Ishikawa (cell line): ENCODE measurements around the gene MUC5AC.

Experiments
- CEBPB ChIP-seq: IDR thresholded peaks from 2 replicates; pipeline ENCODE4 v1.6.1; 2012
- CREB1 ChIP-seq: IDR thresholded peaks from 2 replicates; pipeline ENCODE4 v1.6.1; 2012; ENCODE audit warnings: low read depth
- EGR1 ChIP-seq: IDR thresholded peaks from 2 replicates; pipeline ENCODE4 v1.6.1; 2012
- EP300 ChIP-seq: IDR thresholded peaks from 2 replicates; pipeline ENCODE4 v1.6.1; 2012; ENCODE audit warnings: borderline replicate concordance
- FOXM1 ChIP-seq: IDR thresholded peaks from 2 replicates; pipeline ENCODE4 v1.6.1; 2012; ENCODE audit warnings: low read depth, borderline replicate concordance
- NFIC ChIP-seq: IDR thresholded peaks from 2 replicates; pipeline ENCODE4 v1.6.1; 2012
- RAD21 ChIP-seq: IDR thresholded peaks from 2 replicates; pipeline ENCODE4 v1.6.1; 2012; ENCODE audit warnings: low read depth
- TAF1 ChIP-seq: IDR thresholded peaks from 2 replicates; pipeline ENCODE4 v1.6.1; 2012; ENCODE audit warnings: low read depth, mild to moderate bottlenecking
- TCF12 ChIP-seq: IDR thresholded peaks from 2 replicates; pipeline ENCODE4 v1.6.1; 2012; ENCODE audit warnings: low read depth
- TEAD4 ChIP-seq: IDR thresholded peaks from 2 replicates; pipeline ENCODE4 v1.6.1; 2012
- YY1 ChIP-seq: IDR thresholded peaks from 2 replicates; pipeline ENCODE4 v1.6.1; 2012; ENCODE audit warnings: low read depth
- ZBTB7A ChIP-seq: IDR thresholded peaks from 2 replicates; pipeline ENCODE4 v1.6.1; 2012; ENCODE audit warnings: low read depth
- TF ChIP-seq, protein P1 (sequence below): IDR thresholded peaks from 2 replicates; pipeline ENCODE4 v1.6.1; 2012
- TF ChIP-seq, protein P2 (sequence below): IDR thresholded peaks from 2 replicates; pipeline ENCODE4 v1.6.1; 2012; ENCODE audit warnings: low read depth, mild to moderate bottlenecking
- TF ChIP-seq, protein P3 (sequence below): IDR thresholded peaks from 2 replicates; pipeline ENCODE4 v1.6.1; 2012

The MUC5AC gene

DNA sequence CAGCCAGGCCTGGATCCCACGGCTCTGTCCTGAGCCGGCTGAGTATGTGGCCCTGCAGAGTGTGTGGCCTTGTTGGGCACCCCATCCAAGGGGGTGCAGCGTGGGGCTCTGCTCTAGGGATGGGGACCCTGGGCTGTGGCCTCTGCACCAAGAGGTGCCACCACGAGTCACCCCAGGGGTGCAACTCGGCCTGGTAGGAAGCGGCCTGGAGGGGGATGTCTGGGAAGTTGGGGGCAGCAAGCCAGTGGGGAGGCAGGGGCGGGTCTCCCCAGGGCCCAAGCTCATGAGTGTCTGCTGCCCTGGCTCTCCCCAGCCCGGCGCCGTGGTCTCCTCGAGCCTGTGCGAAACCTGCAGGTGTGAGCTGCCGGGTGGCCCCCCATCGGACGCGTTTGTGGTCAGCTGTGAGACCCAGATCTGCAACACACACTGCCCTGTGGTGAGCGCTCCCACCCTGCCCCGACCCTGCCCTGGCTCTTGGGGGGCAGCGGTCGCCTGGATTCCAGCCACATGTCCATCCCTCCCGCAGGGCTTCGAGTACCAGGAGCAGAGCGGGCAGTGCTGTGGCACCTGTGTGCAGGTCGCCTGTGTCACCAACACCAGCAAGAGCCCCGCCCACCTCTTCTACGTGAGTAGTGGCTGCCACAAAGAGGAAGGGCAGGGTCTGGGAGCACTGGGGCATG is 40.9 kb downstream of the MUC5AC start:
- no peak for TF ChIP-seq FOXM1
- TF ChIP-seq TCF12 = no peak
- TF ChIP-seq NFIC = no peak
- no peak for TF ChIP-seq TEAD4
- TF ChIP-seq, protein P1, sequence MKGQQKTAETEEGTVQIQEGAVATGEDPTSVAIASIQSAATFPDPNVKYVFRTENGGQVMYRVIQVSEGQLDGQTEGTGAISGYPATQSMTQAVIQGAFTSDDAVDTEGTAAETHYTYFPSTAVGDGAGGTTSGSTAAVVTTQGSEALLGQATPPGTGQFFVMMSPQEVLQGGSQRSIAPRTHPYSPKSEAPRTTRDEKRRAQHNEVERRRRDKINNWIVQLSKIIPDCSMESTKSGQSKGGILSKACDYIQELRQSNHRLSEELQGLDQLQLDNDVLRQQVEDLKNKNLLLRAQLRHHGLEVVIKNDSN = no peak
- TF ChIP-seq EGR1 = no peak
- TF ChIP-seq ZBTB7A = no peak
- no peak for TF ChIP-seq CEBPB
- TF ChIP-seq YY1 = no peak
- no peak for TF ChIP-seq CREB1
- TF ChIP-seq, protein P2, sequence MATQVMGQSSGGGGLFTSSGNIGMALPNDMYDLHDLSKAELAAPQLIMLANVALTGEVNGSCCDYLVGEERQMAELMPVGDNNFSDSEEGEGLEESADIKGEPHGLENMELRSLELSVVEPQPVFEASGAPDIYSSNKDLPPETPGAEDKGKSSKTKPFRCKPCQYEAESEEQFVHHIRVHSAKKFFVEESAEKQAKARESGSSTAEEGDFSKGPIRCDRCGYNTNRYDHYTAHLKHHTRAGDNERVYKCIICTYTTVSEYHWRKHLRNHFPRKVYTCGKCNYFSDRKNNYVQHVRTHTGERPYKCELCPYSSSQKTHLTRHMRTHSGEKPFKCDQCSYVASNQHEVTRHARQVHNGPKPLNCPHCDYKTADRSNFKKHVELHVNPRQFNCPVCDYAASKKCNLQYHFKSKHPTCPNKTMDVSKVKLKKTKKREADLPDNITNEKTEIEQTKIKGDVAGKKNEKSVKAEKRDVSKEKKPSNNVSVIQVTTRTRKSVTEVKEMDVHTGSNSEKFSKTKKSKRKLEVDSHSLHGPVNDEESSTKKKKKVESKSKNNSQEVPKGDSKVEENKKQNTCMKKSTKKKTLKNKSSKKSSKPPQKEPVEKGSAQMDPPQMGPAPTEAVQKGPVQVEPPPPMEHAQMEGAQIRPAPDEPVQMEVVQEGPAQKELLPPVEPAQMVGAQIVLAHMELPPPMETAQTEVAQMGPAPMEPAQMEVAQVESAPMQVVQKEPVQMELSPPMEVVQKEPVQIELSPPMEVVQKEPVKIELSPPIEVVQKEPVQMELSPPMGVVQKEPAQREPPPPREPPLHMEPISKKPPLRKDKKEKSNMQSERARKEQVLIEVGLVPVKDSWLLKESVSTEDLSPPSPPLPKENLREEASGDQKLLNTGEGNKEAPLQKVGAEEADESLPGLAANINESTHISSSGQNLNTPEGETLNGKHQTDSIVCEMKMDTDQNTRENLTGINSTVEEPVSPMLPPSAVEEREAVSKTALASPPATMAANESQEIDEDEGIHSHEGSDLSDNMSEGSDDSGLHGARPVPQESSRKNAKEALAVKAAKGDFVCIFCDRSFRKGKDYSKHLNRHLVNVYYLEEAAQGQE = no peak
- TF ChIP-seq, protein P3, sequence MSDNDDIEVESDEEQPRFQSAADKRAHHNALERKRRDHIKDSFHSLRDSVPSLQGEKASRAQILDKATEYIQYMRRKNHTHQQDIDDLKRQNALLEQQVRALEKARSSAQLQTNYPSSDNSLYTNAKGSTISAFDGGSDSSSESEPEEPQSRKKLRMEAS = no peak
- no peak for TF ChIP-seq RAD21
- no peak for TF ChIP-seq EP300

DNA sequence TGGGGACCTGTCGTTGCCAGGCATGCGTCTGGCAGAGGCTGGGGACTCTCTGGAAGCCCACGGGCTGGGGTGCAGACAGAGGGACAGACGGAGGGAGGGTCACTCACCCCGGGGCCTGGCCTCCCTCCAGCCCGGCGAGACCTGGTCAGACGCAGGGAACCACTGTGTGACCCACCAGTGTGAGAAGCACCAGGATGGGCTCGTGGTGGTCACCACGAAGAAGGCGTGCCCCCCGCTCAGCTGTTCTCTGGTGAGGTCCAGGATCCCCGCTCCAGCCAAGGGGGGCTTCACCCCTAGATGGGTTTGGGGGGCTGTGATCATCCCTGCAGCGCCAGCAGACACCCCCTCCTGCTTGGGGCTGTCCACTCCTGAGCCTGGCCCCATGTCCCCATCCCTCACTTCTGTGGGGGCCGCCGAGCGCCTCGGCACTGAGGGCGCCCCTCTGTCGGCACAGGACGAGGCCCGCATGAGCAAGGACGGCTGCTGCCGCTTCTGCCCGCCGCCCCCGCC is 41.5 kb downstream of the MUC5AC start:
- TF ChIP-seq TEAD4 (no peak), NFIC (no peak), EGR1 (no peak), CREB1 (no peak), TAF1 (no peak), ZBTB7A (no peak), RAD21 (no peak), CEBPB (no peak), FOXM1 (no peak), EP300 (no peak), TCF12 (no peak), YY1 (no peak)
- TF ChIP-seq, protein P2 = no peak
- TF ChIP-seq, protein P1 = no peak
- TF ChIP-seq, protein P3 = no peak

DNA sequence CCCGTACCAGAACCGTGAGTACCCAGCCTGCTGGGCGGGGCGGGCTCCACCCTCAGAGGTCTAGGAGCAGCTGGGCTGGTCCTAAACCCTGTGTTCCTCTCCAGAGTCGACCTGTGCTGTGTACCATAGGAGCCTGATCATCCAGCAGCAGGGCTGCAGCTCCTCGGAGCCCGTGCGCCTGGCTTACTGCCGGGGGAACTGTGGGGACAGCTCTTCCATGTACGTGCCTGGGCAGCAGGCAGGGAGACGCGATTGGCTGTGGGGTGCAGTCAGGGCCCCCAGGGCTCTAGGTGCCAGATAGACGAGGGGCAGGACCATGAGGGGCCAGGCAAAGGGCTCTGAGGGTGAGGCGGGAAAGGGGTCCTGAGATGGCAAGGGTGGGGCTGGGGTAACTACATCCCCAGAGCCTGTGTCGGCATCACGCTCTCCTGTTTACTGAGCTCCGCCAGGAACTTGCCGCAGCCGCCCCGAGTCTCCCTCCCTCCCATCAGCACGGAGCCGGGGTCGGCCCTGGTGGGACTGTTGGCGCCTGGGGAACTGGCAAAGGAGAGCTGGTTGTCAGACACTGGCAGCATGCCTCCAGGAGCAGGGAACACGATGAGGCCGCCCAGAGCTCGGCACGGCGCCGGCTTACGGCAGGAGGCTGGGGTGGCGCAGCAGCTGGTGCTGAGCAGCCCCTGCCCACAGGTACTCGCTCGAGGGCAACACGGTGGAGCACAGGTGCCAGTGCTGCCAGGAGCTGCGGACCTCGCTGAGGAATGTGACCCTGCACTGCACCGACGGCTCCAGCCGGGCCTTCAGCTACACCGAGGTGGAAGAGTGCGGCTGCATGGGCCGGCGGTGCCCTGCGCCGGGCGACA is 42.2 kb downstream of the MUC5AC start:
- TF ChIP-seq TAF1 (no peak), TEAD4 (no peak), YY1 (no peak), NFIC (no peak), EP300 (no peak), CEBPB (no peak), CREB1 (no peak), FOXM1 (no peak), TCF12 (no peak), EGR1 (no peak), RAD21 (no peak), ZBTB7A (no peak)
- TF ChIP-seq, protein P1 = no peak
- TF ChIP-seq, protein P3 = no peak
- TF ChIP-seq, protein P2 = no peak
